ENCODE data around the gene SLC38A3.

The SLC38A3 gene

GRCh38 chr3:50245251-50245745 is 40.2 kb downstream of the SLC38A3 start:
- no peak for DNase-seq (ENCODE audit: low read depth)
- peak overlapping the region; percentile 49 for H3K4me3 ChIP-seq (ENCODE audit: low read depth, low read length)
- no peak for TF ChIP-seq CTCF (IDR thresholded peaks at IDR 0.05; ENCODE audit: low read depth, low read length)
- TF ChIP-seq MYC (IDR thresholded peaks at IDR 0.05; ENCODE audit: low read depth, low read length) = no peak
- TF ChIP-seq MAX (IDR thresholded peaks at IDR 0.05; ENCODE audit: low read depth, low read length) = no peak
- no peak for TF ChIP-seq POLR2A (IDR thresholded peaks at IDR 0.05; ENCODE audit: extremely low read depth, insufficient read length)

GRCh38 chr3:50245831-50246516 is 40.9 kb downstream of the SLC38A3 start:
- peak; percentile 94 for DNase-seq (ENCODE audit: low read depth)
- TF ChIP-seq MAX (IDR thresholded peaks at IDR 0.05; ENCODE audit: low read depth, low read length) = peak; percentile 19; the same call in 1 of the 2 replicates
- TF ChIP-seq CTCF (IDR thresholded peaks at IDR 0.05; ENCODE audit: low read depth, low read length) = peak; percentile 87
- TF ChIP-seq POLR2A (IDR thresholded peaks at IDR 0.05; ENCODE audit: extremely low read depth, insufficient read length) = no peak
- H3K4me3 ChIP-seq (ENCODE audit: low read depth, low read length) = peak overlapping the region; percentile 49

GRCh38 chr3:50246517-50246954 is 41.5 kb downstream of the SLC38A3 start:
- TF ChIP-seq CTCF (IDR thresholded peaks at IDR 0.05; ENCODE audit: low read depth, low read length) (no peak), MYC (IDR thresholded peaks at IDR 0.05; ENCODE audit: low read depth, low read length) (peak; percentile 67), MAX (IDR thresholded peaks at IDR 0.05; ENCODE audit: low read depth, low read length) (peak; percentile 64), POLR2A (IDR thresholded peaks at IDR 0.05; ENCODE audit: extremely low read depth, insufficient read length) (no peak)
- peak; percentile 98 for DNase-seq (ENCODE audit: low read depth)
- H3K4me3 ChIP-seq (ENCODE audit: low read depth, low read length) = peak overlapping the region; percentile 39

GRCh38 chr3:50248387-50248786 is 43.3 kb downstream of the SLC38A3 start:
- H3K4me3 ChIP-seq (ENCODE audit: low read depth, low read length) = no peak overlapping the region
- no peak for DNase-seq (ENCODE audit: low read depth)
- TF ChIP-seq CTCF (IDR thresholded peaks at IDR 0.05; ENCODE audit: low read depth, low read length) = no peak

- TF ChIP-seq MYC (IDR thresholded peaks at IDR 0.05; ENCODE audit: low read depth, low read length) (no peak), POLR2A (IDR thresholded peaks at IDR 0.05; ENCODE audit: extremely low read depth, insufficient read length) (no peak), CTCF (IDR thresholded peaks at IDR 0.05; ENCODE audit: low read depth, low read length) (no peak), MAX (IDR thresholded peaks at IDR 0.05; ENCODE audit: low read depth, low read length) (no peak)
- no peak for DNase-seq (ENCODE audit: low read depth)
- no peak overlapping the region for H3K4me3 ChIP-seq (ENCODE audit: low read depth, low read length)
These were observed 44.4 kb downstream of the SLC38A3 start for GRCh38 chr3:50249457-50249856.

All from NB4 (cell line).